CD14-positive monocyte (primary cell): ENCODE data around the gene MAP3K7. TPM values are rescaled to one million over a fixed set of nuclear protein-coding genes. Genes with fewer than 3 reads are reported as not detected.

Experiments used
- DNase-seq, 3 donors: peaks; one replicate each; pipeline ENCODE4 v3.0.0-alpha.2; 2011 to 2022
- H2AFZ ChIP-seq: 2 replicates; pipeline ENCODE4 v1.6.0; 2012; ENCODE audit warnings: mild to moderate bottlenecking, low read depth, low read length, inconsistent platforms; ENCODE audit not compliant: insufficient read depth, poor library complexity, severe bottlenecking
- H3K27ac ChIP-seq, 2 donors: 1 replicate in 1 of 2; 2 replicates in 1 of 2; pipeline ENCODE4 v1.5.1; 2012 to 2013; ENCODE audit warnings: low read length in 2 of 2, control low read depth in 1 of 2, inconsistent platforms in 1 of 2, low read depth in 1 of 2, mild to moderate bottlenecking in 1 of 2
- H3K27me3 ChIP-seq, 2 donors: one replicate each; pipeline versions ENCODE4 v1.6.0 to v1.6.1; 2011 to 2013; ENCODE audit warnings: low read length in 2 of 2; ENCODE audit not compliant: control insufficient read depth in 2 of 2, insufficient read depth in 2 of 2
- H3K36me3 ChIP-seq, 2 donors: replicated peaks in 1 of 2; 1 replicate in 1 of 2; 2 replicates in 1 of 2; pipeline versions ENCODE4 v1.5.1 to v1.6.1; 2012 to 2013; ENCODE audit warnings: low read length in 2 of 2, control low read depth in 1 of 2, inconsistent platforms in 1 of 2, mild to moderate bottlenecking in 1 of 2; ENCODE audit not compliant: insufficient read depth in 2 of 2, control insufficient read depth in 1 of 2
- H3K4me1 ChIP-seq, 2 donors: 1 replicate in 1 of 2; 2 replicates in 1 of 2; pipeline versions ENCODE4 v1.5.1 to v1.6.1; 2012 to 2013; ENCODE audit warnings: low read length in 2 of 2, control low read depth in 1 of 2, inconsistent platforms in 1 of 2, mild to moderate bottlenecking in 1 of 2, moderate library complexity in 1 of 2; ENCODE audit not compliant: insufficient read depth in 2 of 2, control insufficient read depth in 1 of 2
- H3K4me2 ChIP-seq: replicated peaks from 2 replicates; pipeline ENCODE3; 2012; ENCODE audit warnings: low read length, moderate library complexity, mild to moderate bottlenecking; ENCODE audit not compliant: poor library complexity, severe bottlenecking; ENCODE audit errors: extremely low read depth
- H3K4me3 ChIP-seq, 3 experiments: fragments of 200-600 bp in 1 of 3; sonication (generic) in 1 of 3; replicated peaks in 1 of 3; 1 replicate in 2 of 3; 2 replicates in 1 of 3; pipeline ENCODE4 v1.5.1; 2011 to 2013; ENCODE audit warnings: low read length in 3 of 3, mild to moderate bottlenecking in 3 of 3, control low read depth in 2 of 3, low read depth in 2 of 3, inconsistent platforms in 1 of 3, moderate library complexity in 1 of 3
- H3K79me2 ChIP-seq: 2 replicates; pipeline ENCODE4 v1.6.0; 2012; ENCODE audit warnings: mild to moderate bottlenecking, control low read depth, inconsistent platforms, low read length, moderate library complexity; ENCODE audit not compliant: insufficient read depth
- H3K9ac ChIP-seq: 2 replicates; pipeline ENCODE4 v1.6.0; 2017; ENCODE audit warnings: low read length, mild to moderate bottlenecking; ENCODE audit not compliant: insufficient read depth, poor library complexity, severe bottlenecking
- H3K9me3 ChIP-seq, 2 donors: replicated peaks in 1 of 2; 1 replicate in 1 of 2; 2 replicates in 1 of 2; pipeline versions ENCODE4 v1.5.1 to v1.6.1; 2012 to 2013; ENCODE audit warnings: low read length in 2 of 2, control low read depth in 1 of 2; ENCODE audit not compliant: control insufficient read depth in 1 of 2, insufficient read depth in 1 of 2
- H4K20me1 ChIP-seq: 2 replicates; pipeline ENCODE4 v1.6.0; 2012; ENCODE audit warnings: mild to moderate bottlenecking, low read length, control low read depth, moderate library complexity; ENCODE audit not compliant: insufficient read depth
- H3K27ac Mint-ChIP-seq, 7 donors: one replicate each; pipeline ENCODE4 v1.8.0; 2020; ENCODE audit warnings: mild to moderate bottlenecking in 7 of 7, mixed read lengths in 7 of 7, moderate library complexity in 6 of 7, inconsistent platforms in 2 of 7
- H3K27me3 Mint-ChIP-seq, 3 donors: one replicate each; pipeline ENCODE4 v1.8.0; 2021 to 2022; ENCODE audit warnings: low read depth in 3 of 3, mild to moderate bottlenecking in 3 of 3, mixed read lengths in 3 of 3, moderate library complexity in 3 of 3, inconsistent platforms in 1 of 3
- H3K36me3 Mint-ChIP-seq, 2 donors: one replicate each; pipeline ENCODE4 v1.8.0; 2020; ENCODE audit warnings: mixed read lengths in 2 of 2, inconsistent platforms in 1 of 2, mild to moderate bottlenecking in 1 of 2
- H3K4me1 Mint-ChIP-seq: one replicate; pipeline ENCODE4 v1.8.0; 2020; ENCODE audit warnings: mild to moderate bottlenecking, mixed read lengths
- H3K4me3 Mint-ChIP-seq, 2 donors: one replicate each; pipeline ENCODE4 v1.8.0; 2020; ENCODE audit warnings: mild to moderate bottlenecking in 2 of 2, mixed read lengths in 2 of 2, moderate library complexity in 1 of 2
- H3K9me3 Mint-ChIP-seq, 7 donors: one replicate each; pipeline ENCODE4 v1.8.0; 2020 to 2022; ENCODE audit warnings: mixed read lengths in 7 of 7, mild to moderate bottlenecking in 6 of 7, moderate library complexity in 6 of 7, inconsistent platforms in 2 of 7
- WGBS: methylation state at CpG from one replicate; pipeline ENCODE4 v1.1.5; 2013; ENCODE audit warnings: missing lambda C conversion rate; ENCODE audit not compliant: insufficient coverage; 5-methylcytosine and 5-hydroxymethylcytosine counted together
- intact Hi-C, 2 donors: fragments of 100-400 bp; cut with micrococcal nuclease; formaldehyde crosslinking; loops; one replicate each; pipeline versions ENCODE4 v1.15.0 to v1.15.1; 2023
- polyA plus RNA-seq, 3 donors: library from polyadenylated mRNA; depleted of rRNA in 1 of 3; unstranded in 2 of 3; stranded (reverse) in 1 of 3; fragments of 300-500 nt in 2 of 3; fragments of >200 nt in 1 of 3; fragmentation: Illumina TruSeq in 2 of 3; gene quantifications; 1 replicate in 2 of 3; 2 replicates in 1 of 3; pipeline ENCODE4 v1.2.3, GENCODE V29; 2012 to 2021
- TF ChIP-seq, protein P1 (sequence below): fragments of 200-600 bp; IDR thresholded peaks from one replicate; pipeline ENCODE4 v1.8.0; 2022; ENCODE audit warnings: antibody characterized with exemption, mild to moderate bottlenecking

Gene MAP3K7
- polyA plus RNA-seq, 3 donors = 12.4 to 20.0 (median 15.3) TPM

DNA sequence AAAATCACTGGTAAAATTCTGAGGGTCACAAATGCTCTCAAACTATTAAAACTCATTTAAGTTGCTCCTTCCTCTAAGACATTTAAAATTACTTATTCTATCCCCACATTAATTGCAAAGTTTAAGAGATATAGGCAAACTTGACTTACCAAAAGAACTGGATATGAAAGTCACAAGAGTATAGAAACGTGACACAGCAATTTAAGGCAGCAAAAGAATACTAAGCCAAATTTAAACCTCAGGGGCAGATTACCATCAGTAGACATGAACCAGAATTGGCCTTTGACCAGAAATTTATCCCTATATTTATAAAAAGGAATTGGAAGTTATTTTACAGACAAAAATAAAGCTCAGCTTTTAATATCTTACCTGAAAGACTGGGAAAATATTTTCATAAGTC is 56.0 kb downstream of the MAP3K7 start:
- H3K4me2 ChIP-seq = no peak overlapping the region
- no peak overlapping the region for H3K9ac ChIP-seq
- H3K36me3 ChIP-seq = peaks cover 47 to 61% of the 10 kb centered on the region in 2 donors
- H3K27ac ChIP-seq = no peak overlapping the region
- peaks cover 40% of the 10 kb centered on the region in 2 donors for H3K36me3 Mint-ChIP-seq
- H3K4me1 Mint-ChIP-seq = no peaks in the 10 kb centered on the region
- H3K9me3 ChIP-seq = no peaks in the 10 kb centered on the region
- H3K27me3 ChIP-seq = no peaks in the 10 kb centered on the region
- H3K4me3 ChIP-seq = no peak overlapping the region
- no peaks in the 10 kb centered on the region for H3K9me3 Mint-ChIP-seq
- H4K20me1 ChIP-seq = no peaks in the 10 kb centered on the region
- TF ChIP-seq, protein P1, sequence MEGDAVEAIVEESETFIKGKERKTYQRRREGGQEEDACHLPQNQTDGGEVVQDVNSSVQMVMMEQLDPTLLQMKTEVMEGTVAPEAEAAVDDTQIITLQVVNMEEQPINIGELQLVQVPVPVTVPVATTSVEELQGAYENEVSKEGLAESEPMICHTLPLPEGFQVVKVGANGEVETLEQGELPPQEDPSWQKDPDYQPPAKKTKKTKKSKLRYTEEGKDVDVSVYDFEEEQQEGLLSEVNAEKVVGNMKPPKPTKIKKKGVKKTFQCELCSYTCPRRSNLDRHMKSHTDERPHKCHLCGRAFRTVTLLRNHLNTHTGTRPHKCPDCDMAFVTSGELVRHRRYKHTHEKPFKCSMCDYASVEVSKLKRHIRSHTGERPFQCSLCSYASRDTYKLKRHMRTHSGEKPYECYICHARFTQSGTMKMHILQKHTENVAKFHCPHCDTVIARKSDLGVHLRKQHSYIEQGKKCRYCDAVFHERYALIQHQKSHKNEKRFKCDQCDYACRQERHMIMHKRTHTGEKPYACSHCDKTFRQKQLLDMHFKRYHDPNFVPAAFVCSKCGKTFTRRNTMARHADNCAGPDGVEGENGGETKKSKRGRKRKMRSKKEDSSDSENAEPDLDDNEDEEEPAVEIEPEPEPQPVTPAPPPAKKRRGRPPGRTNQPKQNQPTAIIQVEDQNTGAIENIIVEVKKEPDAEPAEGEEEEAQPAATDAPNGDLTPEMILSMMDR = no peak
- no peaks in the 10 kb centered on the region for H3K79me2 ChIP-seq
- WGBS = no CpG with 5 or more reads among the region's 1 CpG
- DNase-seq = no peak
- no peaks in the 10 kb centered on the region for H3K27me3 Mint-ChIP-seq
- intact Hi-C loops = no loop called here
- H3K27ac Mint-ChIP-seq = no peak overlapping the region
- no peak overlapping the region for H2AFZ ChIP-seq
- H3K4me3 Mint-ChIP-seq = no peak overlapping the region
- H3K4me1 ChIP-seq = no peaks in the 10 kb centered on the region

DNA sequence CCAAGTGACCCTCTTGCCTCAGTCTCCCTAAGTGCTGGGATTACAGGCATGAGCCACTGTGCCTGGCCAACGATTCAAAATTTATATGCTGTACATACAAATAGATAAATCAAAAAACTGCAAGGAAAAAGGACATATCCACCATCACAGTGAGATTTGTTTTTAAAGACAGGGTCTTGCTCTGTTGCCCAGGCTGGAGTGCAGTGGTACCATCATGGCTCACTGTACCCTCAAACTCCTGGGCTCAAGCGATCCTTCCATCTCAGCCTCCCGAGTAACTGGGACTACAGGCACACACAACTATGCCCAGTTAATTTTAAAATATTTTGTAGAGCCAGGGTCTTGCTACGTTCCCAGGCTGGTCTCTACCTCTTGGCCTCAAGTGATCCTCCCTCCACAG is 61.5 kb downstream of the MAP3K7 start:
- no peak overlapping the region for H3K4me2 ChIP-seq
- Mint-ChIP-seq H3K4me1 (no peaks in the 10 kb centered on the region), H3K27me3 (no peaks in the 10 kb centered on the region), H3K4me3 (no peak overlapping the region), H3K27ac (peak overlapping the region in 1 of 7 donors; percentile 22), H3K9me3 (no peaks in the 10 kb centered on the region), H3K36me3 (peaks cover 45 to 50% of the 10 kb centered on the region in 2 donors)
- 100% methylated on average over 2 of the region's 4 CpGs for WGBS
- no peaks in the 10 kb centered on the region for H3K9me3 ChIP-seq
- no peak overlapping the region for H3K9ac ChIP-seq
- no peak overlapping the region for H2AFZ ChIP-seq
- H3K79me2 ChIP-seq = no peaks in the 10 kb centered on the region
- TF ChIP-seq, protein P1 = no peak
- no peaks in the 10 kb centered on the region for H4K20me1 ChIP-seq
- H3K4me3 ChIP-seq = no peak overlapping the region
- DNase-seq = no peak
- no peak overlapping the region for H3K27ac ChIP-seq
- no peaks in the 10 kb centered on the region for H3K27me3 ChIP-seq
- peaks cover 58 to 66% of the 10 kb centered on the region in 2 donors for H3K36me3 ChIP-seq
- intact Hi-C loops = no loop called here
- H3K4me1 ChIP-seq = no peaks in the 10 kb centered on the region
